H9 (cell line): ENCODE measurements around the gene DPF1. TPM values are rescaled to one million over a fixed set of nuclear protein-coding genes. Genes with fewer than 3 reads are reported as not detected.

ENCODE experiments used
- DNase-seq: peaks from one replicate; pipeline ENCODE4 v3.0.0-alpha.2; 2017
- H2AFZ ChIP-seq: one replicate; pipeline ENCODE4 v1.6.1; 2013; ENCODE audit warnings: mild to moderate bottlenecking, low read length, control low read depth, moderate library complexity
- H2AK5ac ChIP-seq: 2 replicates; pipeline ENCODE4 v1.6.1; 2013; ENCODE audit warnings: low read length, control low read depth, mixed read lengths; ENCODE audit not compliant: insufficient read length
- H2BK120ac ChIP-seq: one replicate; pipeline ENCODE4 v1.6.1; 2013; ENCODE audit warnings: low read depth, mild to moderate bottlenecking, low read length, control low read depth, inconsistent platforms; ENCODE audit not compliant: poor library complexity, severe bottlenecking
- H2BK12ac ChIP-seq: 2 replicates; pipeline ENCODE4 v1.6.1; 2013; ENCODE audit warnings: low read length, control low read depth, mixed read lengths, low read depth; ENCODE audit not compliant: insufficient read length
- H2BK15ac ChIP-seq: 2 replicates; pipeline ENCODE4 v1.6.1; 2013; ENCODE audit warnings: low read depth, low read length, control low read depth
- H2BK20ac ChIP-seq: one replicate; pipeline ENCODE4 v1.6.1; 2013; ENCODE audit warnings: low read depth, mild to moderate bottlenecking, low read length, control low read depth, inconsistent platforms; ENCODE audit not compliant: poor library complexity, severe bottlenecking
- H2BK5ac ChIP-seq: 2 replicates; pipeline ENCODE4 v1.6.1; 2013; ENCODE audit warnings: low read length, control low read depth, mixed read lengths; ENCODE audit not compliant: insufficient read length
- H3K14ac ChIP-seq: 2 replicates; pipeline ENCODE4 v1.6.1; 2013; ENCODE audit warnings: low read length, control low read depth; ENCODE audit not compliant: insufficient read depth
- H3K18ac ChIP-seq: 2 replicates; pipeline ENCODE4 v1.6.1; 2013; ENCODE audit warnings: low read depth, mild to moderate bottlenecking, mixed read lengths, low read length, control low read depth; ENCODE audit not compliant: insufficient read length
- H3K23ac ChIP-seq: 2 replicates; pipeline ENCODE4 v1.6.1; 2013; ENCODE audit warnings: low read length, control low read depth, mixed read lengths, low read depth; ENCODE audit not compliant: insufficient read length
- H3K23me2 ChIP-seq: 2 replicates; pipeline ENCODE4 v1.6.1; 2013; ENCODE audit warnings: low read depth, mild to moderate bottlenecking, mixed read lengths, low read length, control low read depth; ENCODE audit not compliant: insufficient read length, poor library complexity, severe bottlenecking
- H3K27ac ChIP-seq: 2 replicates; pipeline ENCODE4 v1.5.1; 2013; ENCODE audit warnings: low read length, control low read depth, mixed read lengths, low read depth; ENCODE audit not compliant: insufficient read length
- H3K27me3 ChIP-seq: 2 replicates; pipeline ENCODE4 v1.6.1; 2013; ENCODE audit warnings: low read length, control low read depth, inconsistent platforms; ENCODE audit not compliant: insufficient read depth
- H3K4ac ChIP-seq: 2 replicates; pipeline ENCODE4 v1.6.1; 2013; ENCODE audit warnings: low read depth, mild to moderate bottlenecking, control low read depth, inconsistent platforms, low read length, moderate library complexity
- H3K4me1 ChIP-seq: 2 replicates; pipeline ENCODE4 v1.6.1; 2013; ENCODE audit warnings: low read length, control low read depth, inconsistent platforms; ENCODE audit not compliant: insufficient read depth
- H3K4me2 ChIP-seq: 2 replicates; pipeline ENCODE4 v1.6.1; 2013; ENCODE audit warnings: low read length, control low read depth, mixed read lengths; ENCODE audit not compliant: insufficient read length, insufficient read depth
- H3K56ac ChIP-seq: 2 replicates; pipeline ENCODE4 v1.6.1; 2013; ENCODE audit warnings: low read depth, mild to moderate bottlenecking, mixed read lengths, low read length, control low read depth; ENCODE audit not compliant: insufficient read length
- H3K79me1 ChIP-seq: 2 replicates; pipeline ENCODE4 v1.6.1; 2013; ENCODE audit warnings: low read depth, mild to moderate bottlenecking, moderate library complexity, low read length, control low read depth, inconsistent platforms; ENCODE audit not compliant: insufficient read depth, poor library complexity, severe bottlenecking
- H3K79me2 ChIP-seq: 2 replicates; pipeline ENCODE4 v1.6.1; 2013; ENCODE audit warnings: low read length, control low read depth, inconsistent platforms; ENCODE audit not compliant: insufficient read depth
- H3K9ac ChIP-seq: 2 replicates; pipeline ENCODE4 v1.6.1; 2013; ENCODE audit warnings: low read length, control low read depth, mixed read lengths; ENCODE audit not compliant: insufficient read length; ENCODE audit errors: extremely low read depth
- H3K9me3 ChIP-seq: one replicate; pipeline ENCODE4 v1.6.1; 2013; ENCODE audit warnings: low read depth, low read length, inconsistent platforms; ENCODE audit not compliant: control insufficient read depth
- H3T11ph ChIP-seq: one replicate; pipeline ENCODE4 v1.6.1; 2013; ENCODE audit warnings: mild to moderate bottlenecking, low read length, control low read depth, inconsistent platforms
- H4K20me1 ChIP-seq: one replicate; pipeline ENCODE4 v1.6.1; 2013; ENCODE audit not compliant: control insufficient read depth, insufficient read length, insufficient read depth
- H4K5ac ChIP-seq: 2 replicates; pipeline ENCODE4 v1.6.1; 2013; ENCODE audit warnings: low read depth, mild to moderate bottlenecking, mixed read lengths, low read length, control low read depth; ENCODE audit not compliant: insufficient read length
- H4K8ac ChIP-seq: replicated peaks from 2 replicates; pipeline ENCODE4 v1.6.1; 2013; ENCODE audit warnings: low read length, control low read depth, mixed read lengths, low read depth; ENCODE audit not compliant: insufficient read length
- H4K91ac ChIP-seq: 2 replicates; pipeline ENCODE4 v1.6.1; 2013; ENCODE audit warnings: low read depth, mild to moderate bottlenecking, moderate library complexity, mixed read lengths, low read length, control low read depth; ENCODE audit not compliant: insufficient read length
- H3K27ac Mint-ChIP-seq, 3 experiments: 2 replicates in 2 of 3; 3 replicates in 1 of 3; pipeline ENCODE4 v1.8.0; 2020 to 2021; ENCODE audit warnings: mixed read lengths in 3 of 3, mild to moderate bottlenecking in 1 of 3, moderate library complexity in 1 of 3
- H3K27me3 Mint-ChIP-seq: 2 replicates; pipeline ENCODE4 v1.8.0; 2021; ENCODE audit warnings: low read depth, mild to moderate bottlenecking, moderate library complexity, mixed read lengths
- H3K36me3 Mint-ChIP-seq, 3 experiments: 2 replicates in 2 of 3; 3 replicates in 1 of 3; pipeline ENCODE4 v1.8.0; 2020 to 2021; ENCODE audit warnings: low read depth in 3 of 3, mixed read lengths in 3 of 3; ENCODE audit not compliant: insufficient read depth in 1 of 3
- H3K4me1 Mint-ChIP-seq, 2 experiments: 2 replicates each; pipeline ENCODE4 v1.8.0; 2020; ENCODE audit warnings: mixed read lengths in 2 of 2
- H3K4me3 Mint-ChIP-seq, 2 experiments: 2 replicates in 1 of 2; 3 replicates in 1 of 2; pipeline ENCODE4 v1.8.0; 2020 to 2021; ENCODE audit warnings: mild to moderate bottlenecking in 2 of 2, mixed read lengths in 2 of 2, moderate library complexity in 1 of 2
- H3K9me3 Mint-ChIP-seq, 2 experiments: 2 replicates in 1 of 2; 3 replicates in 1 of 2; pipeline ENCODE4 v1.8.0; 2020; ENCODE audit warnings: mild to moderate bottlenecking in 2 of 2, mixed read lengths in 2 of 2, moderate library complexity in 1 of 2
- WGBS: extraction: QIAGEN DNeasy Blood & Tissue Kit; methylation state at CpG from one replicate; pipeline ENCODE4 v1.1.7; 2013; ENCODE audit warnings: missing lambda C conversion rate, low lambda C conversion rate, mixed read lengths; ENCODE audit not compliant: insufficient read length; ENCODE audit errors: extremely low coverage; 5-methylcytosine and 5-hydroxymethylcytosine counted together
- total RNA-seq: library from RNA; stranded (reverse); gene quantifications from 2 replicates; pipeline ENCODE4 v1.2.1, GENCODE V29; 2021
- TF ChIP-seq, protein P1 (sequence below): fragments of 200-600 bp; sonication (generic); conservative IDR thresholded peaks from 3 replicates; pipeline ENCODE4 v1.8.0; 2021; ENCODE audit warnings: antibody characterized with exemption, mild to moderate bottlenecking

The DPF1 gene
- total RNA-seq, 1 experiment from 2014 or later = 12.0 TPM

- Histone ChIP-seq H3K18ac (no peak overlapping the region), H3K79me2 (no peaks in the 10 kb centered on the region), H3K23me2 (peaks cover 19% of the 10 kb centered on the region), H3T11ph (no peak overlapping the region), H3K27me3 (no peaks in the 10 kb centered on the region), H3K27ac (no peak overlapping the region), H2BK5ac (no peak overlapping the region), H2BK120ac (no peak overlapping the region), H4K5ac (no peak overlapping the region), H3K79me1 (no peaks in the 10 kb centered on the region), H3K4me2 (no peak overlapping the region), H3K14ac (no peak overlapping the region), H2AK5ac (no peak overlapping the region), H2BK20ac (no peak overlapping the region), H4K91ac (no peak overlapping the region), H4K8ac (no peak overlapping the region), H3K9ac (no peak overlapping the region), H3K4ac (no peak overlapping the region), H3K56ac (no peak overlapping the region), H4K20me1 (no peaks in the 10 kb centered on the region), H3K23ac (no peak overlapping the region), H2AFZ (no peak overlapping the region), H2BK15ac (no peak overlapping the region), H2BK12ac (no peak overlapping the region), H3K9me3 (no peaks in the 10 kb centered on the region), H3K4me1 (no peaks in the 10 kb centered on the region)
- DNase-seq = no peak
- Mint-ChIP-seq H3K9me3 (no peaks in the 10 kb centered on the region; a peak in 2 of 5 replicates), H3K27ac (peak overlapping the region in 1 of 3 experiments; percentile 24; a peak in 3 of 7 replicates), H3K27me3 (peaks cover 13% of the 10 kb centered on the region), H3K4me3 (peak overlapping the region in 1 of 2 experiments; percentile 35; a peak in 1 of 5 replicates), H3K4me1 (peaks cover 21 to 37% of the 10 kb centered on the region in 2 experiments), H3K36me3 (peaks cover 7 to 22% (median 14%) of the 10 kb centered on the region in 3 experiments)
- no CpG with 5 or more reads among the region's 24 CpGs for WGBS
- TF ChIP-seq, protein P1, sequence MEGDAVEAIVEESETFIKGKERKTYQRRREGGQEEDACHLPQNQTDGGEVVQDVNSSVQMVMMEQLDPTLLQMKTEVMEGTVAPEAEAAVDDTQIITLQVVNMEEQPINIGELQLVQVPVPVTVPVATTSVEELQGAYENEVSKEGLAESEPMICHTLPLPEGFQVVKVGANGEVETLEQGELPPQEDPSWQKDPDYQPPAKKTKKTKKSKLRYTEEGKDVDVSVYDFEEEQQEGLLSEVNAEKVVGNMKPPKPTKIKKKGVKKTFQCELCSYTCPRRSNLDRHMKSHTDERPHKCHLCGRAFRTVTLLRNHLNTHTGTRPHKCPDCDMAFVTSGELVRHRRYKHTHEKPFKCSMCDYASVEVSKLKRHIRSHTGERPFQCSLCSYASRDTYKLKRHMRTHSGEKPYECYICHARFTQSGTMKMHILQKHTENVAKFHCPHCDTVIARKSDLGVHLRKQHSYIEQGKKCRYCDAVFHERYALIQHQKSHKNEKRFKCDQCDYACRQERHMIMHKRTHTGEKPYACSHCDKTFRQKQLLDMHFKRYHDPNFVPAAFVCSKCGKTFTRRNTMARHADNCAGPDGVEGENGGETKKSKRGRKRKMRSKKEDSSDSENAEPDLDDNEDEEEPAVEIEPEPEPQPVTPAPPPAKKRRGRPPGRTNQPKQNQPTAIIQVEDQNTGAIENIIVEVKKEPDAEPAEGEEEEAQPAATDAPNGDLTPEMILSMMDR = no peak
Measured at GRCh38 chr19:38213911-38214625, 10.0 kb downstream of the DPF1 start.
